HepG2 (cell line): ENCODE measurements around the gene STAT5A. TPM values are rescaled to one million over a fixed set of nuclear protein-coding genes. Genes with fewer than 3 reads are reported as not detected.
A peak's percentile ranks its signal among the peaks of the same experiment; 100 is the strongest.

Experiments used
- DDIT3 ChIP-seq: sonication (generic); formaldehyde crosslinking; IDR thresholded peaks from 2 replicates; pipeline ENCODE4 v1.4.0; 2020; ENCODE audit warnings: mild to moderate bottlenecking, missing genetic modification reagents
- DMAP1 ChIP-seq: IDR thresholded peaks from 2 replicates; pipeline ENCODE4 v1.6.1; 2016
- HDAC2 ChIP-seq: sonication (generic); formaldehyde crosslinking; IDR thresholded peaks from 2 replicates; pipeline ENCODE4 v1.4.0; 2020; ENCODE audit warnings: missing genetic modification reagents
- HMGXB3 ChIP-seq: sonication (generic); formaldehyde crosslinking; IDR thresholded peaks from 2 replicates; pipeline ENCODE4 v1.4.0; 2020; ENCODE audit warnings: missing genetic modification reagents, borderline replicate concordance
- IKZF4 ChIP-seq: sonication (generic); formaldehyde crosslinking; IDR thresholded peaks from 2 replicates; pipeline ENCODE4 v1.5.1; 2020; ENCODE audit warnings: borderline replicate concordance, mild to moderate bottlenecking, low read depth, missing genetic modification reagents; ENCODE audit errors: not compliant biosample characterization
- KDM3A ChIP-seq: IDR thresholded peaks from 2 replicates; pipeline ENCODE4 v1.6.1; 2018; ENCODE audit warnings: low read depth, missing compliant biosample characterization
- MIER3 ChIP-seq: IDR thresholded peaks from 2 replicates; pipeline ENCODE4 v1.6.1; 2016; ENCODE audit warnings: missing compliant biosample characterization, borderline replicate concordance
- MTF1 ChIP-seq: sonication (generic); formaldehyde crosslinking; IDR thresholded peaks from 2 replicates; pipeline ENCODE4 v1.5.0; 2020; ENCODE audit warnings: missing genetic modification reagents
- MXD3 ChIP-seq: IDR thresholded peaks from 2 replicates; pipeline ENCODE4 v1.6.1; 2016; ENCODE audit warnings: mild to moderate bottlenecking, missing biosample characterization, missing genetic modification reagents
- MYNN ChIP-seq: sonication (generic); formaldehyde crosslinking; IDR thresholded peaks from 2 replicates; pipeline ENCODE4 v1.4.0; 2020; ENCODE audit warnings: mild to moderate bottlenecking, low read depth, missing genetic modification reagents
- NFIB ChIP-seq: sonication (generic); formaldehyde crosslinking; IDR thresholded peaks from 2 replicates; pipeline ENCODE4 v1.9.0; 2021; ENCODE audit warnings: missing genetic modification reagents, mild to moderate bottlenecking, borderline replicate concordance
- NFYC ChIP-seq: IDR thresholded peaks from 2 replicates; pipeline ENCODE4 v1.6.1; 2016; ENCODE audit warnings: missing genetic modification reagents, missing compliant biosample characterization
- SCMH1 ChIP-seq: sonication (generic); formaldehyde crosslinking; IDR thresholded peaks from 2 replicates; pipeline ENCODE4 v1.9.0; 2021; ENCODE audit warnings: missing genetic modification reagents, mild to moderate bottlenecking, borderline replicate concordance
- SUZ12 ChIP-seq: fragments of 150-350 bp; IDR thresholded peaks from 2 replicates; pipeline ENCODE4 v1.6.1; 2014; ENCODE audit warnings: low read depth, low read length
- ZNF10 ChIP-seq: sonication (generic); formaldehyde crosslinking; IDR thresholded peaks from 2 replicates; pipeline ENCODE4 v1.4.0; 2020; ENCODE audit warnings: mild to moderate bottlenecking, low read depth, missing genetic modification reagents, borderline replicate concordance
- ZNF235 ChIP-seq: sonication (generic); formaldehyde crosslinking; IDR thresholded peaks from 2 replicates; pipeline ENCODE4 v1.8.1; 2023; ENCODE audit warnings: mild to moderate bottlenecking, missing genetic modification reagents, borderline replicate concordance
- ZNF30 ChIP-seq: sonication (generic); formaldehyde crosslinking; IDR thresholded peaks from 2 replicates; pipeline ENCODE4 v1.5.0; 2020; ENCODE audit warnings: mild to moderate bottlenecking, missing genetic modification reagents
- ZNF577 ChIP-seq: sonication (generic); formaldehyde crosslinking; IDR thresholded peaks from 2 replicates; pipeline ENCODE4 v1.4.0; 2020; ENCODE audit warnings: mild to moderate bottlenecking, low read depth, missing genetic modification reagents, borderline replicate concordance
- ZNF740 ChIP-seq: sonication (generic); formaldehyde crosslinking; IDR thresholded peaks from 2 replicates; pipeline ENCODE4 v1.4.0; 2020; ENCODE audit warnings: missing genetic modification reagents
- ZNF775 ChIP-seq: sonication (generic); formaldehyde crosslinking; IDR thresholded peaks from 2 replicates; pipeline ENCODE4 v1.4.0; 2020; ENCODE audit warnings: missing genetic modification reagents, mild to moderate bottlenecking, moderate library complexity, borderline replicate concordance
- ZNF780A ChIP-seq: sonication (generic); formaldehyde crosslinking; IDR thresholded peaks from 2 replicates; pipeline ENCODE4 v1.8.0; 2022; ENCODE audit warnings: mild to moderate bottlenecking, missing genetic modification reagents, moderate library complexity
- ZNF784 ChIP-seq: sonication (generic); formaldehyde crosslinking; IDR thresholded peaks from 2 replicates; pipeline ENCODE4 v1.5.1; 2020; ENCODE audit warnings: missing genetic modification reagents, mild to moderate bottlenecking, borderline replicate concordance
- ZNF792 ChIP-seq: IDR thresholded peaks from 2 replicates; pipeline ENCODE4 v1.6.1; 2016
- polyA plus RNA-seq, 8 experiments: library from polyadenylated mRNA; depleted of rRNA in 3 of 8; stranded (reverse) in 7 of 8; unstranded in 1 of 8; fragments of >200 nt; fragmentation: Illumina TruSeq in 4 of 8; extraction: Trizol in 4 of 8; gene quantifications; 2 replicates each; pipeline versions ENCODE4 v1.2.1 to v1.2.3, GENCODE V29; 2011 to 2016; ENCODE audit warnings: low read depth in 4 of 8, missing spikeins in 1 of 8, mixed read lengths in 1 of 8; ENCODE audit not compliant: insufficient read depth in 1 of 8
- total RNA-seq, 5 experiments: library from RNA; depleted of rRNA; stranded (reverse); fragments of >200 nt; fragmentation: Illumina TruSeq; extraction: Trizol; gene quantifications; 2 replicates each; pipeline ENCODE4 v1.2.3, GENCODE V29; 2016; ENCODE audit warnings: low read depth in 1 of 5

Gene STAT5A
- total and polyA plus RNA-seq, 2 of the 13 experiments (the other 11 are each of a cell fraction or from before 2014, with no cell fraction given): 1.4 to 4.1 TPM

- TF ChIP-seq ZNF784 (CRISPR knock-in tag) (no peak), ZNF780A (CRISPR knock-in tag) (no peak), DMAP1 (CRISPR knock-in tag) (no peak), KDM3A (CRISPR knock-in tag) (peak; percentile 97), ZNF775 (no peak), HDAC2 (CRISPR knock-in tag) (peak; percentile 74; the same call in 1 of the 2 replicates), NFYC (CRISPR knock-in tag) (no peak), DDIT3 (no peak), MYNN (CRISPR knock-in tag) (peak; percentile 58; the same call in 1 of the 2 replicates), NFIB (no peak), ZNF577 (no peak), HMGXB3 (peak; percentile 71; the same call in 1 of the 2 replicates), ZNF792 (CRISPR knock-in tag) (0 out of 2 replicates have a peak, but pooled peaks have one; percentile 61), ZNF235 (CRISPR knock-in tag) (0 out of 2 replicates have a peak, but pooled peaks have one; percentile 47), ZNF740 (no peak), ZNF10 (no peak), ZNF30 (no peak), MTF1 (CRISPR knock-in tag) (no peak), MXD3 (no peak; the same call in 1 of the 2 replicates), SUZ12 (no peak), MIER3 (CRISPR knock-in tag) (peak; percentile 82; the same call in 1 of the 2 replicates), IKZF4 (CRISPR knock-in tag) (no peak), SCMH1 (no peak)
These were observed 34.3 kb downstream of the STAT5A start (continued) for GRCh38 chr17:42322382-42323267.
